ENCODE data around the gene PDHX. TPM values are rescaled to one million over a fixed set of nuclear protein-coding genes. Genes with fewer than 3 reads are reported as not detected.

Gene PDHX
- total RNA-seq, 1 donor from 2014 or later, result 18.6 TPM

DNA sequence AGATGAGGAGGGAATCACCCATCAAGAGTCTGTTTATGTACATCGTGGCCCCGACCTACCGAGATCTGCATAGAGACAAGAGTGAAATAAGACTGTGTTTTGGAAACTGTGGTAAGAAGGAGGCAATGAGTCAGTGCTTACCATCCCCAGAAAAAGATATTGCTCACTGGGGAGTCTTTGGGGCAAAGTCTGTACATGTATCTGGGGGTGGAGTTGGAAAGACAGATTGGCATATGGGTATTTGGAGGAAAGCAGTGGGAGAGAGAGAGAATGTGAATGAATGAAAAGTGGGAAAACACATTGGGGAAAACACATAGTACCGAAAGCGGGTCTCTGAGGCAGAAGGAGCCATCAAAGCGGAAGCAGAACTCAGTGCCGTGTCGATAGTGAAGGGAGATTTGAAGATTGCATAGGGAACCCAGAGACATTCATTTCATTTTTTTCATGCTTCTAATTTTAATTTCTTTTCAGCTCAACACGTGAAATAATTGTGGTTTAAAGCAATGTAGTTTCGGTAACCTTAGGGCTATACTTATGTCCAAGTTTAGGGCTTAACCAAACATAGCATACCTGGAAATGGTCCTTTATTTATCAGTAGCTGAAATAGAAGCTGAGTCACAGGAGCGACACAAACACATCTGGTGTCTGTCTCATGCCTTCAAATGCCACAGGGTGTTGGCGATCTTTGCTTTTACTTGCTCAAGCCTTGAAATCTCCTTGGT lies 124.0 kb downstream of the PDHX start:
- Mint-ChIP-seq H3K36me3 (ENCODE audit: low read depth) (no peaks in the 10 kb centered on the region), H3K4me3 (peak overlapping the region; percentile 77), H3K4me1 (peaks cover 75% of the 10 kb centered on the region), H3K9me3 (no peaks in the 10 kb centered on the region), H3K27ac (peak overlapping the region; percentile 94), H3K27me3 (no peaks in the 10 kb centered on the region)
- TF ChIP-seq, protein P1, sequence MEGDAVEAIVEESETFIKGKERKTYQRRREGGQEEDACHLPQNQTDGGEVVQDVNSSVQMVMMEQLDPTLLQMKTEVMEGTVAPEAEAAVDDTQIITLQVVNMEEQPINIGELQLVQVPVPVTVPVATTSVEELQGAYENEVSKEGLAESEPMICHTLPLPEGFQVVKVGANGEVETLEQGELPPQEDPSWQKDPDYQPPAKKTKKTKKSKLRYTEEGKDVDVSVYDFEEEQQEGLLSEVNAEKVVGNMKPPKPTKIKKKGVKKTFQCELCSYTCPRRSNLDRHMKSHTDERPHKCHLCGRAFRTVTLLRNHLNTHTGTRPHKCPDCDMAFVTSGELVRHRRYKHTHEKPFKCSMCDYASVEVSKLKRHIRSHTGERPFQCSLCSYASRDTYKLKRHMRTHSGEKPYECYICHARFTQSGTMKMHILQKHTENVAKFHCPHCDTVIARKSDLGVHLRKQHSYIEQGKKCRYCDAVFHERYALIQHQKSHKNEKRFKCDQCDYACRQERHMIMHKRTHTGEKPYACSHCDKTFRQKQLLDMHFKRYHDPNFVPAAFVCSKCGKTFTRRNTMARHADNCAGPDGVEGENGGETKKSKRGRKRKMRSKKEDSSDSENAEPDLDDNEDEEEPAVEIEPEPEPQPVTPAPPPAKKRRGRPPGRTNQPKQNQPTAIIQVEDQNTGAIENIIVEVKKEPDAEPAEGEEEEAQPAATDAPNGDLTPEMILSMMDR (IDR thresholded peaks at IDR 0.05), result no peak
- intact Hi-C loops (cut with micrococcal nuclease), result loop anchor here (1.0 to 5.0 kb wide), 13 partner anchors 10 to 388 kb away; partner anchors contain the start of gene CD44
- ATAC-seq (ENCODE audit: low read depth) (peak; percentile 66), DNase-seq (no peak)
- POLR2A ChIA-PET, result interaction anchor here (0.6 to 2.1 kb wide), 29 partner anchors 10 to 142 kb away, joined by 3 to 23 read pairs (median 4); partner anchors contain the start of gene CD44
- CTCF ChIA-PET, result interaction anchor here (1.0 to 2.0 kb wide), 3 partner anchors 34 to 123 kb away, joined by 3 to 6 read pairs (median 4); no protein-coding TSS in a partner anchor

DNA sequence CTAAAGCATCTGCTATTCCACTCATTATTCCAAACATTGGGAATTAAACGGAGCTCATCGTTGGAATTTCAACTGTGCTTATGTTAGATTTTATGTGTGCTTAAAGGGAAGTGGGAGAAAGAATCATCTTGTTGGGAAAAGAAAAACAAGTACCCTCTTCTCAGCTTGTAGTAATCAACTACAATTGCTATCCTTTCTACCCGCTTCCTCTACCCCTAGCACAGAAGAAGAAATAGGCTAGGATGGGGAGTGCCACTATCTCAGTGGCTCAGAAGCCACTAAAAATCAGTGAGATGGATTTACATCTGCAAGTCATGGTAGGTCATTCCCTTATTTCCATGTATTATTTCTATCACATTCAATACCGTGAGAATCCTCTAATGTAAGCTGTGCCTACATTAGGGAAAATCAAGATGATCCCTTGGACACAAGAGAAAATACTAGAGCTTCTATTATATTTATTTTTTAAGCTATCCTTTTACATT lies 124.7 kb downstream of the PDHX start:
- Mint-ChIP-seq H3K4me1 (peaks cover 75% of the 10 kb centered on the region), H3K27ac (peak overlapping the region; percentile 94), H3K36me3 (ENCODE audit: low read depth) (no peaks in the 10 kb centered on the region), H3K9me3 (no peaks in the 10 kb centered on the region), H3K4me3 (peak overlapping the region; percentile 77), H3K27me3 (no peaks in the 10 kb centered on the region)
- TF ChIP-seq, protein P1 (IDR thresholded peaks at IDR 0.05), result no peak
- ChIA-PET CTCF (interaction anchor here (0.6 to 2.0 kb wide), 4 partner anchors 11 to 122 kb away, joined by 3 to 6 read pairs (median 4); no protein-coding TSS in a partner anchor), POLR2A (interaction anchor here (0.6 to 2.1 kb wide), 29 partner anchors 11 to 142 kb away, joined by 3 to 23 read pairs (median 4); partner anchors contain the start of gene CD44)
- ATAC-seq (ENCODE audit: low read depth) (no peak), DNase-seq (no peak)
- intact Hi-C loops (cut with micrococcal nuclease), result loop anchor here (2.0 to 5.0 kb wide), 2 partner anchors 66 to 389 kb away; no protein-coding TSS in a partner anchor

DNA sequence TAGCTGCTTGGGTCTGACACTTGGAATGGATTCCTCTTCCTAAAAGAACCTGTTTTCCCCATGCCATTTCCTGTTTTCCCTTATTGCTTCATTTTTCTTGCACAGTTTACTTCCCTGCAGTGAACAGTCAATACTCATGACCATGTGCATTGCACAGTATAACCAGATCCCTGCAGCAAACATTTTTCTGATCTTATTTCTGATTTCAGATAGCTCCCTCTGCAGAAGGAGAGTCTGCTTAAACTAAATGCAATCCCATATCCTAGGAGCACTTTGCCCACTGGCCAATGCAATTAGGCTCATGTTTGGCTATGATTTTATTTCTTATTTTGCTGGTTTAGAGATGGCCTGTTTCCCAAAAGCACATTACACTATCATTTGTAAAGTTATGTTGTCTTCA lies 125.8 kb downstream of the PDHX start:
- Mint-ChIP-seq H3K4me1 (peaks cover 75% of the 10 kb centered on the region), H3K27ac (no peak overlapping the region), H3K36me3 (ENCODE audit: low read depth) (no peaks in the 10 kb centered on the region), H3K27me3 (no peaks in the 10 kb centered on the region), H3K4me3 (no peak overlapping the region), H3K9me3 (no peaks in the 10 kb centered on the region)
- intact Hi-C loops (cut with micrococcal nuclease), result loop anchor here (5.0 kb wide), 1 partner anchor 390 kb away; no protein-coding TSS in a partner anchor
- DNase-seq (no peak), ATAC-seq (ENCODE audit: low read depth) (no peak)
- TF ChIP-seq, protein P1 (IDR thresholded peaks at IDR 0.05), result no peak
- ChIA-PET CTCF (interaction anchor here (2.0 kb wide), 1 partner anchor 121 kb away, joined by 6 read pairs; no protein-coding TSS in a partner anchor), POLR2A (interaction anchor here (0.9 to 2.1 kb wide), 3 partner anchors 29 to 124 kb away, joined by 3 to 9 read pairs (median 8); no protein-coding TSS in a partner anchor)

DNA sequence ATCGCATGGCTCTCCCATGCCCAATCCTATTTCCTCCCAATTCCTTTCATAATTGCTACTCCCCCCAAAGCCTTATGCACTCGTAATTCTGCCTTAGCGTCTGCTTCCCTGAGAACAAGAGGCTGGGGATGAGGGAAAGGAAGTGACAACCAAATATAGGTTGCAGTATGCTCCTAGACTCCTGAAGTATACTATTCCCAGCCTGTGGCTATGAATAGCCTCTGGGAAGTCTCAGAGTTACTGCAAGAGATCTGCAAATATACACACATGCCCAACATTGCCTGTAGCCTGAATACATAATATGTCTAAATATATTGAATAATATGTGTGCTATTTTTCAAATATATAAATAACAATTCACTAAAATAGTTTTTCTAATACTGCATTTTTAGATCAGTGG lies 126.5 kb downstream of the PDHX start:
- peaks cover under 1% of the 10 kb centered on the region for H3K36me3 Mint-ChIP-seq (ENCODE audit: low read depth)
- CTCF ChIA-PET, result no interaction called here
- H3K9me3 Mint-ChIP-seq, result peaks cover 4% of the 10 kb centered on the region
- H3K27ac Mint-ChIP-seq, result no peak overlapping the region
- peaks cover 76% of the 10 kb centered on the region for H3K4me1 Mint-ChIP-seq
- ATAC-seq (ENCODE audit: low read depth) (no peak), DNase-seq (no peak)
- H3K4me3 Mint-ChIP-seq, result no peak overlapping the region
- POLR2A ChIA-PET, result interaction anchor here (1.2 to 1.3 kb wide), 2 partner anchors 16 to 30 kb away, joined by 3 to 9 read pairs; no protein-coding TSS in a partner anchor
- TF ChIP-seq, protein P1 (IDR thresholded peaks at IDR 0.05), result no peak
- intact Hi-C loops (cut with micrococcal nuclease), result loop anchor here (5.0 kb wide), 1 partner anchor 391 kb away; no protein-coding TSS in a partner anchor
- no peaks in the 10 kb centered on the region for H3K27me3 Mint-ChIP-seq

Data from activated B cell treated with CpG ODN at 0.5 μM for 24 hours (primary cell).